Measurements from ENCODE around the gene LRRC37B. TPM values are rescaled to one million over a fixed set of nuclear protein-coding genes. Genes with fewer than 3 reads are reported as not detected.
"Not testable (repeated sequence)": the region's sequence is repeated elsewhere in the genome, so short reads cannot be mapped to it uniquely, and the experiment has no call there.

LRRC37B gene
- 10 to 100 TPM; 13.2 to 23.5 (median 16.7) TPM for total RNA-seq

- Histone ChIP-seq H3K27ac (peak within 1 kb of the TSS; percentile 25 to 94 (median 91)), H3K4me3 (peak within 1 kb of the TSS; percentile 51 to 83), H3K4me1 (peaks cover 0 to 43% (median 5%) of the 10 kb centered on the region in 3 donors), H3K36me3 (no peaks in the 10 kb centered on the region), H3K9me3 (no peaks in the 10 kb centered on the region), H3K27me3 (no peaks in the 10 kb centered on the region)
- no CpG with 5 or more reads among the region's 51 CpGs for WGBS, 2 donors (ENCODE audit: low coverage in 1 of 2)
- no peak for TF ChIP-seq POLR2A (IDR thresholded peaks at IDR 0.05)
- TF ChIP-seq CTCF (IDR thresholded peaks at IDR 0.05), result peak; percentile 91 to 99 (median 96)
- TF ChIP-seq POLR2AphosphoS5 (IDR thresholded peaks at IDR 0.05), result peak; percentile 65
- peak; percentile 96 for ATAC-seq
These were observed at the start of gene LRRC37B for GRCh38 chr17:32006957-32007462. Gene LRRC37B, plus strand, starts transcription at chr17:32007383. Its CDS starts 14,010 bp downstream, at chr17:32021393.

GRCh38 chr17:31964131-31964530, 43.1 kb upstream of the LRRC37B start:
- not testable (repeated sequence) for H3K27me3 ChIP-seq, H3K27ac ChIP-seq, H3K4me1 ChIP-seq, H3K4me3 ChIP-seq, ATAC-seq, H3K9me3 ChIP-seq
- 96 to 98% methylated on average over 4 to 5 of the region's 8 CpGs for WGBS, 2 donors (ENCODE audit: low coverage in 1 of 2)
- H3K36me3 ChIP-seq, result peaks cover 0 to 76% of the 10 kb centered on the region in 2 donors

GRCh38 chr17:31967648-31968047, 39.5 kb upstream of the LRRC37B start:
- Histone ChIP-seq H3K4me1 (no peaks in the 10 kb centered on the region), H3K36me3 (peaks cover 0 to 74% of the 10 kb centered on the region in 2 donors), H3K27ac (no peak overlapping the region), H3K4me3 (no peak overlapping the region), H3K9me3 (no peaks in the 10 kb centered on the region), H3K27me3 (no peaks in the 10 kb centered on the region)
- TF ChIP-seq POLR2AphosphoS5 (IDR thresholded peaks at IDR 0.05) (no peak), POLR2A (IDR thresholded peaks at IDR 0.05) (no peak), EP300 (IDR thresholded peaks at IDR 0.05) (no peak), CTCF (IDR thresholded peaks at IDR 0.05) (no peak)
- WGBS, 2 donors (ENCODE audit: low coverage in 1 of 2), result 97 to 100% methylated on average over 1 to 3 of the region's 3 CpGs
- no peak for ATAC-seq

GRCh38 chr17:31970416-31970815, 36.8 kb upstream of the LRRC37B start:
- H3K4me1 ChIP-seq, H3K4me3 ChIP-seq, H3K27ac ChIP-seq, H3K27me3 ChIP-seq, H3K9me3 ChIP-seq, ATAC-seq: not testable (repeated sequence)
- WGBS, 2 donors (ENCODE audit: low coverage in 1 of 2), result 90 to 100% methylated on average over 1 to 4 of the region's 5 CpGs
- H3K36me3 ChIP-seq, result peaks cover 0 to 68% of the 10 kb centered on the region in 2 donors

- WGBS, 2 donors (ENCODE audit: low coverage in 1 of 2), result 94 to 95% methylated on average over 10 to 14 of the region's 14 CpGs
- not testable (repeated sequence) for H3K27ac ChIP-seq, ATAC-seq, H3K4me1 ChIP-seq, H3K4me3 ChIP-seq, H3K9me3 ChIP-seq, H3K27me3 ChIP-seq
- H3K36me3 ChIP-seq, result peaks cover 0 to 76% of the 10 kb centered on the region in 2 donors
These were observed 32.7 kb upstream of the LRRC37B start for GRCh38 chr17:31974269-31975071.

GRCh38 chr17:31975391-31975790, 31.8 kb upstream of the LRRC37B start:
- not testable (repeated sequence) for H3K9me3 ChIP-seq, H3K4me1 ChIP-seq, ATAC-seq, H3K4me3 ChIP-seq, H3K27me3 ChIP-seq, H3K27ac ChIP-seq
- H3K36me3 ChIP-seq, result peaks cover 0 to 70% of the 10 kb centered on the region in 2 donors
- WGBS, 2 donors (ENCODE audit: low coverage in 1 of 2), result 79 to 86% methylated on average over 5 of the region's 5 CpGs

GRCh38 chr17:31991821-31992220, 15.4 kb upstream of the LRRC37B start:
- not testable (repeated sequence) for H3K27ac ChIP-seq, ATAC-seq, H3K27me3 ChIP-seq, H3K4me1 ChIP-seq, H3K9me3 ChIP-seq, H3K4me3 ChIP-seq
- H3K36me3 ChIP-seq, result peaks cover 2 to 100% of the 10 kb centered on the region in 2 donors
- 90 to 100% methylated on average over 2 to 6 of the region's 8 CpGs for WGBS, 2 donors (ENCODE audit: low coverage in 1 of 2)

Data from gastroesophageal sphincter (tissue), 4 donors.